ENCODE results near the gene AHRR. TPM values are rescaled to one million over a fixed set of nuclear protein-coding genes. Genes with fewer than 3 reads are reported as not detected.

Gene AHRR
- total and polyA plus RNA-seq, 2 donors from 2014 or later = 0.71 to 1.7 TPM

DNA sequence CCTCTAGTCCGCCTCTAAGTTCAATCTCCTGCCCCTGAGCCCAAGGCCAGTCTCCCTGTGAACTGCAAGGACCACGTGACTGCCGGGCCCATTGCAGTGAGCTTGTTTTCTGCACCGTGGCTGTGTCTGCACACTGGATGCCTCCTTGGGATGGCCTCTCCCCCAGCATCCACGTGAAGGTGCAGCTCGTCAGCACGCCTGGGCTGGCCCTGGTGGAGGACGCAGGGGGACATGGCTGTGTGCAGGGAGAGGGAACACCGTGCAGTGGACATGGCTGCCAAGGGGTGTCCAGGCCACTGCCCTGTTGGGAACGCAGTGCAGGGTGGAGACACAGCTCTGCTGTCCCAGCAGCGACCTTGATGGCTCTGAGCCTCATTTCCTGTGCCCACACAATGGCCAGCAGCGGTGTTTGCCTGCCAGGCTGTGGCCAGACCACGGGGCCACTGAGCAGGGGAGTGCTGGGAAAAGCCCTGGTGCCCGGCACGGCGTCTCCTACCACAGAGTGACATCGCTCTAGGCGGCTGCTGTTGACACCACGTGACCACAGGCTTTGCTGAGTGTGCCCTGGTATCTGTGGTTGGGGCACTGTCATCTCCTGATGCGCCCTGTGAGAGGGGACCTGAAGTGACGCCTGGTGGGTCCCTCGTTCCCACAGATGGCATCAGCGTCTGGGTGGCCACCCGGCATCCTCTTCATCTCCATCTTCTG is 94.6 kb downstream of the AHRR start:
- intact Hi-C loops (cut with DNase I) = no loop called here
- FAIRE-seq (no peak), DNase-seq (peak in 2 of 5 donors; percentile 51 to 58)
- no peak overlapping the region for H3K9ac ChIP-seq (ENCODE audit: low read length in 3 of 3)
- no peaks in the 10 kb centered on the region for H3K9me3 ChIP-seq (ENCODE audit: control insufficient read depth in 2 of 3, insufficient read depth in 1 of 3, low read length in 3 of 3)
- no peaks in the 10 kb centered on the region for H3K4me1 ChIP-seq (ENCODE audit: control insufficient read depth in 2 of 3, insufficient read depth in 2 of 3, low read depth in 1 of 3, low read length in 3 of 3)
- H3K4me3 ChIP-seq (ENCODE audit: low read length in 3 of 3) = no peak overlapping the region
- no peaks in the 10 kb centered on the region for H3K27me3 ChIP-seq (ENCODE audit: control insufficient read depth, insufficient read depth, low read length)
- no peak overlapping the region for H3K27ac ChIP-seq (ENCODE audit: low read depth in 2 of 2, low read length in 2 of 2)
- TF ChIP-seq, protein P1, sequence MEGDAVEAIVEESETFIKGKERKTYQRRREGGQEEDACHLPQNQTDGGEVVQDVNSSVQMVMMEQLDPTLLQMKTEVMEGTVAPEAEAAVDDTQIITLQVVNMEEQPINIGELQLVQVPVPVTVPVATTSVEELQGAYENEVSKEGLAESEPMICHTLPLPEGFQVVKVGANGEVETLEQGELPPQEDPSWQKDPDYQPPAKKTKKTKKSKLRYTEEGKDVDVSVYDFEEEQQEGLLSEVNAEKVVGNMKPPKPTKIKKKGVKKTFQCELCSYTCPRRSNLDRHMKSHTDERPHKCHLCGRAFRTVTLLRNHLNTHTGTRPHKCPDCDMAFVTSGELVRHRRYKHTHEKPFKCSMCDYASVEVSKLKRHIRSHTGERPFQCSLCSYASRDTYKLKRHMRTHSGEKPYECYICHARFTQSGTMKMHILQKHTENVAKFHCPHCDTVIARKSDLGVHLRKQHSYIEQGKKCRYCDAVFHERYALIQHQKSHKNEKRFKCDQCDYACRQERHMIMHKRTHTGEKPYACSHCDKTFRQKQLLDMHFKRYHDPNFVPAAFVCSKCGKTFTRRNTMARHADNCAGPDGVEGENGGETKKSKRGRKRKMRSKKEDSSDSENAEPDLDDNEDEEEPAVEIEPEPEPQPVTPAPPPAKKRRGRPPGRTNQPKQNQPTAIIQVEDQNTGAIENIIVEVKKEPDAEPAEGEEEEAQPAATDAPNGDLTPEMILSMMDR (IDR thresholded peaks at IDR 0.05; ENCODE audit: borderline replicate concordance, extremely low read depth, insufficient read depth) = no peak
- H3K36me3 ChIP-seq (ENCODE audit: control insufficient read depth in 2 of 3, insufficient read depth in 3 of 3, low read length in 3 of 3) = no peaks in the 10 kb centered on the region

DNA sequence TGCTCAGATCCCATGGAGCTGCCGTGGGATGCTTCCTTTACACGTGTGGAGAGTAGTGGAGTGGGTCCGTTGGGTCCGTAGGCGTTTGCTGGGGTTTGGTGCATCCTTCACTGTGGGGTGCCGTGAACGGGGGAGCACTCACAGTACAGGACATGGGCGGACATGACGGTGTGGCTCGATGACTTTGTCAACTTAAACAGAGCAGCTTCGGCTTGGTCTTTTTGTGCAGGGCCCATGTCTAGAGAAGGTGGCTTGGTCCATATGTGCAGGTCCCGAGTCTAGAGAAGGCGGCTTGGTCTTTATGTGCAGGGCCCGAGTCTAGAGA is 95.1 kb downstream of the AHRR start:
- Histone ChIP-seq H3K4me3 (ENCODE audit: low read length in 3 of 3) (no peak overlapping the region), H3K27me3 (ENCODE audit: control insufficient read depth, insufficient read depth, low read length) (no peaks in the 10 kb centered on the region), H3K27ac (ENCODE audit: low read depth in 2 of 2, low read length in 2 of 2) (no peak overlapping the region), H3K9ac (ENCODE audit: low read length in 3 of 3) (no peak overlapping the region), H3K4me1 (ENCODE audit: control insufficient read depth in 2 of 3, insufficient read depth in 2 of 3, low read depth in 1 of 3, low read length in 3 of 3) (no peaks in the 10 kb centered on the region), H3K9me3 (ENCODE audit: control insufficient read depth in 2 of 3, insufficient read depth in 1 of 3, low read length in 3 of 3) (no peaks in the 10 kb centered on the region), H3K36me3 (ENCODE audit: control insufficient read depth in 2 of 3, insufficient read depth in 3 of 3, low read length in 3 of 3) (no peaks in the 10 kb centered on the region)
- intact Hi-C loops (cut with DNase I) = no loop called here
- TF ChIP-seq, protein P1 (IDR thresholded peaks at IDR 0.05; ENCODE audit: borderline replicate concordance, extremely low read depth, insufficient read depth) = no peak
- no peak for DNase-seq
- no peak for FAIRE-seq

DNA sequence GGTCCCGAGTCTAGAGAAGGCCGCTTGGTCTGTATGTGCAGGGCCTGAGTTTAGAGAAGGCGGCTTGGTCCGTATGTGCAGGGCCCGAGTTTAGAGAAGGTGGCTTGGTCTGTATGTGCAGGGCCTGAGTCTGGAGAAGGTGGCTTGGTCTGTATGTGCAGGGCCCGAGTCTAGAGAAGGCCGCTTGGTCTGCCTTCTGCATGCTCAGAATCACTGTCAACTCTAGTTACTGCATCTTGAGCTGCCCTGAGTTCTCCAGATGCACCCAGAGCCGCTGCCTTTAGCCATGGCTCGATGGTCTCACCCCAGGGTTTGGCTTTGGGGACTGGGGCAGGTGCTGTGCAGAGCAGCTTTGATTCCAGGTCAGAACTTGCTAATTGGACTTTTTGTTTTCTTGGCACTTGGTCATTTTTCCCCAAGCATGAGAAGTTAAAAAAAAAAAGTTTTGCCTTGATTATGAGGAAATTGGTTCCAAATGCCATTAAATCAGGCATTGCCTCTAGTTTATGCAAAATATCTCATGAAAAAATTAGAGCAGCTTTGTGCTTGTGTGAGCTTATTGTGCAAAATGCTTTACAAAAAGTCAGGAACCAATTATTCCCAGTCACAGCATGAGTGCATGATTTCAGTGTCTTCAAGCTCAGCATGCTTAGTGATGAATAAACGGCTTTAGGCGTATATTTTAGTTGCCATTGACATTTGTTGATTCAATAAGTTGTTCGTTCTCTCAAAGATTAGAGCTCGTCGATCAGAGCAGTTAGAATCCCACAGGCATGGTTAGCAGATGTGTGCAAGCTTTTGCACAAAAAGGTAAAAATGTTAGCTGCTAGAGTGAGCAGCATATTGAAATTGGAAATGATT is 96.0 kb downstream of the AHRR start:
- peak in 2 of 5 donors; percentile 16 to 37 for DNase-seq
- Histone ChIP-seq H3K36me3 (ENCODE audit: control insufficient read depth in 2 of 3, insufficient read depth in 3 of 3, low read length in 3 of 3) (no peaks in the 10 kb centered on the region), H3K9ac (ENCODE audit: low read length in 3 of 3) (no peak overlapping the region), H3K9me3 (ENCODE audit: control insufficient read depth in 2 of 3, insufficient read depth in 1 of 3, low read length in 3 of 3) (no peaks in the 10 kb centered on the region), H3K4me1 (ENCODE audit: control insufficient read depth in 2 of 3, insufficient read depth in 2 of 3, low read depth in 1 of 3, low read length in 3 of 3) (no peaks in the 10 kb centered on the region), H3K4me3 (ENCODE audit: low read length in 3 of 3) (no peak overlapping the region), H3K27me3 (ENCODE audit: control insufficient read depth, insufficient read depth, low read length) (no peaks in the 10 kb centered on the region), H3K27ac (ENCODE audit: low read depth in 2 of 2, low read length in 2 of 2) (no peak overlapping the region)
- intact Hi-C loops (cut with DNase I) = no loop called here
- FAIRE-seq = no peak
- TF ChIP-seq, protein P1 (IDR thresholded peaks at IDR 0.05; ENCODE audit: borderline replicate concordance, extremely low read depth, insufficient read depth) = no peak
